Measurements from ENCODE around the gene PUS10. TPM values are rescaled to one million over a fixed set of nuclear protein-coding genes. Genes with fewer than 3 reads are reported as not detected.

PUS10 gene
- total RNA-seq, 1 donor from 2014 or later = 7.8 TPM

GRCh38 chr2:60963190-60963589, 54.9 kb downstream of the PUS10 start:
- CTCF ChIA-PET = interaction anchor here (0.5 kb wide), 1 partner anchor 29 kb away, joined by 3 read pairs; no protein-coding TSS in a partner anchor
- intact Hi-C loops (cut with micrococcal nuclease) = loop anchor here (5.0 kb wide), 1 partner anchor 34 kb away; no protein-coding TSS in a partner anchor
- POLR2A ChIA-PET = interaction anchor here (1.1 to 2.5 kb wide), 3 partner anchors 8 to 124 kb away, joined by 3 to 6 read pairs (median 4); no protein-coding TSS in a partner anchor

GRCh38 chr2:60962528-60962927, 55.5 kb downstream of the PUS10 start:
- intact Hi-C loops (cut with micrococcal nuclease) = loop anchor here (5.0 kb wide), 1 partner anchor 35 kb away; no protein-coding TSS in a partner anchor
- no peak for ATAC-seq (ENCODE audit: low read depth)
- Mint-ChIP-seq H3K27ac (no peak overlapping the region), H3K9me3 (no peaks in the 10 kb centered on the region), H3K27me3 (no peaks in the 10 kb centered on the region), H3K4me1 (peaks cover 46% of the 10 kb centered on the region), H3K4me3 (no peak overlapping the region), H3K36me3 (ENCODE audit: low read depth) (peaks cover 18% of the 10 kb centered on the region)
- CTCF ChIA-PET = no interaction called here
- DNase-seq = no peak
- POLR2A ChIA-PET = interaction anchor here (0.6 to 2.5 kb wide), 3 partner anchors 9 to 75 kb away, joined by 3 to 6 read pairs (median 4); no protein-coding TSS in a partner anchor
- TF ChIP-seq CTCF (IDR thresholded peaks at IDR 0.05) = no peak

More at GRCh38 chr2:60963190-60963589, 54.9 kb downstream of the PUS10 start:
- ATAC-seq (ENCODE audit: low read depth) (no peak), DNase-seq (no peak)
- no peak overlapping the region for H3K4me3 Mint-ChIP-seq
- peaks cover 53% of the 10 kb centered on the region for H3K4me1 Mint-ChIP-seq
- H3K36me3 Mint-ChIP-seq (ENCODE audit: low read depth) = peaks cover 17% of the 10 kb centered on the region
- TF ChIP-seq CTCF (IDR thresholded peaks at IDR 0.05) = no peak
- no peaks in the 10 kb centered on the region for H3K9me3 Mint-ChIP-seq
- H3K27me3 Mint-ChIP-seq = no peaks in the 10 kb centered on the region
- H3K27ac Mint-ChIP-seq = peak overlapping the region; percentile 73

- no peak for ATAC-seq (ENCODE audit: low read depth)
- H3K36me3 Mint-ChIP-seq (ENCODE audit: low read depth) = peaks cover 16% of the 10 kb centered on the region
- intact Hi-C loops (cut with micrococcal nuclease) = loop anchor here (5.0 kb wide), 1 partner anchor 36 kb away; no protein-coding TSS in a partner anchor
- no peaks in the 10 kb centered on the region for H3K27me3 Mint-ChIP-seq
- TF ChIP-seq CTCF (IDR thresholded peaks at IDR 0.05) = no peak
- H3K9me3 Mint-ChIP-seq = no peaks in the 10 kb centered on the region
- no peak overlapping the region for H3K4me3 Mint-ChIP-seq
- H3K27ac Mint-ChIP-seq = no peak overlapping the region
- DNase-seq = no peak
- ChIA-PET POLR2A (interaction anchor here (0.9 to 1.3 kb wide), 2 partner anchors 11 to 26 kb away, joined by 3 to 8 read pairs; no protein-coding TSS in a partner anchor), CTCF (no interaction called here)
- H3K4me1 Mint-ChIP-seq = peaks cover 35% of the 10 kb centered on the region
These were observed 56.6 kb downstream of the PUS10 start for GRCh38 chr2:60961457-60961856.

- H3K27me3 Mint-ChIP-seq = no peaks in the 10 kb centered on the region
- peaks cover 14% of the 10 kb centered on the region for H3K36me3 Mint-ChIP-seq (ENCODE audit: low read depth)
- ChIA-PET POLR2A (interaction anchor here (1.3 kb wide), 1 partner anchor 11 kb away, joined by 8 read pairs; no protein-coding TSS in a partner anchor), CTCF (no interaction called here)
- H3K27ac Mint-ChIP-seq = no peak overlapping the region
- intact Hi-C loops (cut with micrococcal nuclease) = loop anchor here (5.0 kb wide), 1 partner anchor 37 kb away; no protein-coding TSS in a partner anchor
- H3K9me3 Mint-ChIP-seq = no peaks in the 10 kb centered on the region
- no peak for TF ChIP-seq CTCF (IDR thresholded peaks at IDR 0.05)
- no peak for ATAC-seq (ENCODE audit: low read depth)
- DNase-seq = no peak
- H3K4me3 Mint-ChIP-seq = no peak overlapping the region
- H3K4me1 Mint-ChIP-seq = peaks cover 29% of the 10 kb centered on the region
These were observed 57.3 kb downstream of the PUS10 start for GRCh38 chr2:60960706-60961105.

- no peak for TF ChIP-seq CTCF (IDR thresholded peaks at IDR 0.05)
- ATAC-seq (ENCODE audit: low read depth) (no peak), DNase-seq (no peak)
- Mint-ChIP-seq H3K27ac (no peak overlapping the region), H3K4me1 (peaks cover 18% of the 10 kb centered on the region), H3K9me3 (no peaks in the 10 kb centered on the region), H3K36me3 (ENCODE audit: low read depth) (peaks cover 17% of the 10 kb centered on the region), H3K4me3 (no peak overlapping the region), H3K27me3 (no peaks in the 10 kb centered on the region)
- CTCF ChIA-PET = no interaction called here
- intact Hi-C loops (cut with micrococcal nuclease) = no loop called here
- POLR2A ChIA-PET = interaction anchor here (0.9 to 1.2 kb wide), 2 partner anchors 11 to 36 kb away, joined by 3 to 8 read pairs; no protein-coding TSS in a partner anchor
These were observed 58.6 kb downstream of the PUS10 start for GRCh38 chr2:60959501-60959900.

Measured in activated B cell treated with CpG ODN at 0.5 μM for 24 hours (primary cell).